Heart left ventricle (tissue), 16 donors: ENCODE results near the gene CAPN11. TPM values are rescaled to one million over a fixed set of nuclear protein-coding genes. Genes with fewer than 3 reads are reported as not detected.
"Not testable (repeated sequence)": the region's sequence is repeated elsewhere in the genome, so short reads cannot be mapped to it uniquely, and the experiment has no call there.

Source experiments
- ATAC-seq, 4 donors: fragments of 200-7000 bp; cut with Tn5 transposase; one replicate each; pipeline ENCODE4 v1.9.1; 2020 to 2022; ENCODE audit warnings: moderate library complexity in 4 of 4, mild to moderate bottlenecking in 3 of 4, moderate number of reproducible peaks in 1 of 4
- DNase-seq, 5 donors: peaks; one replicate each; pipeline ENCODE4 v3.0.0-alpha.2; 2020
- H3K27ac ChIP-seq, 12 donors: fragments of 200-600 bp; sonication (generic) in 4 of 12; one replicate each; pipeline versions ENCODE4 v1.5.0 to v1.8.0; 2016 to 2022; ENCODE audit warnings: mild to moderate bottlenecking in 2 of 12
- H3K27me3 ChIP-seq, 9 donors: fragments of 200-600 bp; sonication (generic) in 2 of 9; one replicate each; pipeline versions ENCODE4 v1.5.1 to v1.8.0; 2016 to 2022; ENCODE audit warnings: mild to moderate bottlenecking in 3 of 9
- H3K36me3 ChIP-seq, 9 donors: fragments of 200-600 bp; sonication (generic) in 2 of 9; one replicate each; pipeline versions ENCODE4 v1.5.0 to v1.8.0; 2018 to 2022; ENCODE audit warnings: mild to moderate bottlenecking in 2 of 9
- H3K4me1 ChIP-seq, 12 donors: fragments of 200-600 bp; sonication (generic) in 4 of 12; one replicate each; pipeline versions ENCODE4 v1.5.0 to v1.8.0; 2016 to 2022; ENCODE audit warnings: mild to moderate bottlenecking in 3 of 12
- H3K4me3 ChIP-seq, 12 donors: fragments of 200-600 bp; sonication (generic) in 4 of 12; one replicate each; pipeline versions ENCODE4 v1.5.0 to v1.8.0; 2017 to 2022; ENCODE audit warnings: mild to moderate bottlenecking in 9 of 12, moderate library complexity in 4 of 12
- H3K9me3 ChIP-seq, 12 donors: fragments of 200-600 bp; sonication (generic) in 4 of 12; one replicate each; pipeline versions ENCODE4 v1.5.0 to v1.8.0; 2016 to 2022; ENCODE audit warnings: mild to moderate bottlenecking in 1 of 12
- CTCF ChIP-seq, 12 donors: fragments of 200-600 bp; sonication (generic) in 4 of 12; IDR thresholded peaks; one replicate each; pipeline versions ENCODE4 v1.5.0 to v1.8.0; 2018 to 2022; ENCODE audit warnings: antibody characterized with exemption in 12 of 12, mild to moderate bottlenecking in 5 of 12
- POLR2A ChIP-seq, 2 donors: fragments of 450-650 bp; IDR thresholded peaks; one replicate each; pipeline ENCODE4 v1.6.1; 2017; ENCODE audit warnings: antibody characterized with exemption in 2 of 2, mild to moderate bottlenecking in 2 of 2, moderate library complexity in 2 of 2
- WGBS, 4 donors: extraction: QIAGEN DNeasy Blood & Tissue Kit in 2 of 4; methylation state at CpG; one replicate each; pipeline versions ENCODE4 v1.1.5 to v1.1.7; 2013 to 2018; 5-methylcytosine and 5-hydroxymethylcytosine counted together
- intact Hi-C, 10 donors: fragments of 100-400 bp; cut with DNase I; formaldehyde crosslinking; loops; one replicate each; pipeline versions ENCODE4 v1.11.1 to v1.14.2; 2022
- polyA plus RNA-seq, 2 donors: library from polyadenylated mRNA; stranded (reverse); fragments of 200-250 nt; gene quantifications; one replicate each; pipeline ENCODE4 v1.2.3, GENCODE V29; 2013
- total RNA-seq, 9 donors: library from RNA; depleted of rRNA in 2 of 9; stranded (reverse); fragments of >200 nt in 2 of 9; fragmentation: NEBNext Ultra II Directional in 3 of 9; extraction: Animal tissue kit (Norgen Biotek cat#: 25700) in 3 of 9; gene quantifications; one replicate each; pipeline versions ENCODE4 v1.1.0 to v1.2.4, GENCODE V29; 2016 to 2023
- donor health status: ischemic (EF 13 %, LVEDD 7.1; RV severe dilation, severe dysfunction).
- donor health status: healthy with polysubstance abuse.
- donor health status: DM: no; HTN: yes; CAD: no.
- donor health status: DM: no; HTN: no; CAD: no.
- donor health status: ischemic (EF 25% LVEDD 6.9; RV normal size, moderate dysfunction).
- donor health status: ischemic (EF 25% LVEDD 5.7; RV mildly dilated, moderate dysfunction).
- donor health status: healthy.
- donor health status: DM: yes; HTN: yes; CAD: no.
- donor health status: ischemic (EF 35%, LVEDD 5.7; RV mildly dilated, moderate dysfunction).
- donor health status: nonischemic (EF 11% LVEDD 7.7; RV severe dilation, severe dysfunction).
- donor health status: DM: yes; HTN: yes; CAD: no.
- donor health status: PGD.
- donor health status: ischemic (EF 29% LVEDD 5.4; RV normal size, mild dysfunction).
- donor health status: nonischemic (EF 23%, LVEDD 6.1; RV moderate dilation, normal function).

The CAPN11 gene
- total and polyA plus RNA-seq, 11 donors: 0.08 to 1.8 (median 0.38) TPM; not detected in 3

GRCh38 chr6:44143731-44144130 lies 14.9 kb upstream of the CAPN11 start:
- Histone ChIP-seq H3K27me3 (no peaks in the 10 kb centered on the region), H3K9me3 (no peaks in the 10 kb centered on the region), H3K4me1 (no peaks in the 10 kb centered on the region), H3K4me3 (no peak overlapping the region), H3K36me3 (peaks cover 0 to 97% (median 84%) of the 10 kb centered on the region in 9 donors), H3K27ac (no peak overlapping the region)
- ATAC-seq (no peak), DNase-seq (no peak)
- TF ChIP-seq POLR2A (IDR thresholded peaks at IDR 0.05) (no peak), CTCF (IDR thresholded peaks at IDR 0.05) (no peak)
- intact Hi-C loops: no loop called here
- 88 to 100% (median 96%) methylated on average over 1 of the region's 1 CpG for WGBS, 4 donors

GRCh38 chr6:44144536-44144935 lies 14.1 kb upstream of the CAPN11 start:
- H3K9me3 ChIP-seq, intact Hi-C loops, H3K4me1 ChIP-seq, ATAC-seq, H3K27ac ChIP-seq, H3K4me3 ChIP-seq, H3K27me3 ChIP-seq, DNase-seq: not testable (repeated sequence)
- 36 to 85% (median 76%) methylated on average over 3 of the region's 3 CpGs for WGBS, 4 donors
- H3K36me3 ChIP-seq: peaks cover 0 to 97% (median 87%) of the 10 kb centered on the region in 9 donors

GRCh38 chr6:44145839-44146238 lies 12.8 kb upstream of the CAPN11 start:
- Histone ChIP-seq H3K27ac (no peak overlapping the region), H3K27me3 (no peaks in the 10 kb centered on the region), H3K4me1 (peaks cover 0 to 10% (median 0%) of the 10 kb centered on the region in 12 donors), H3K36me3 (peaks cover 0 to 92% (median 77%) of the 10 kb centered on the region in 9 donors), H3K4me3 (no peak overlapping the region), H3K9me3 (no peaks in the 10 kb centered on the region)
- no peak for ATAC-seq
- no peak for DNase-seq
- TF ChIP-seq CTCF (IDR thresholded peaks at IDR 0.05): no peak
- TF ChIP-seq POLR2A (IDR thresholded peaks at IDR 0.05): no peak
- intact Hi-C loops: no loop called here

- no peak for ATAC-seq
- H3K4me1 ChIP-seq: peaks cover 0 to 14% (median 3%) of the 10 kb centered on the region in 12 donors
- no peaks in the 10 kb centered on the region for H3K9me3 ChIP-seq
- no peak overlapping the region for H3K27ac ChIP-seq
- no peak for TF ChIP-seq CTCF (IDR thresholded peaks at IDR 0.05)
- no peak for TF ChIP-seq POLR2A (IDR thresholded peaks at IDR 0.05)
- no peak for DNase-seq
- intact Hi-C loops: no loop called here
- 88 to 94% (median 92%) methylated on average over 10 of the region's 10 CpGs for WGBS, 4 donors
- no peaks in the 10 kb centered on the region for H3K27me3 ChIP-seq
- H3K4me3 ChIP-seq: no peak overlapping the region
- peaks cover 0 to 84% (median 69%) of the 10 kb centered on the region in 9 donors for H3K36me3 ChIP-seq
These were observed 11.9 kb upstream of the CAPN11 start for GRCh38 chr6:44146685-44147084.

- 74 to 93% (median 89%) methylated on average over 7 of the region's 7 CpGs for WGBS, 4 donors
These were observed 11.4 kb upstream of the CAPN11 start for GRCh38 chr6:44147256-44147655.

More at GRCh38 chr6:44147256-44147655, 11.4 kb upstream of the CAPN11 start:
- Histone ChIP-seq H3K9me3 (no peaks in the 10 kb centered on the region), H3K27me3 (no peaks in the 10 kb centered on the region), H3K4me3 (no peak overlapping the region), H3K27ac (no peak overlapping the region), H3K4me1 (peaks cover 0 to 18% (median 6%) of the 10 kb centered on the region in 12 donors), H3K36me3 (peaks cover 0 to 78% (median 63%) of the 10 kb centered on the region in 9 donors)
- TF ChIP-seq POLR2A (IDR thresholded peaks at IDR 0.05) (no peak), CTCF (IDR thresholded peaks at IDR 0.05) (no peak)
- no peak for ATAC-seq
- intact Hi-C loops: no loop called here
- DNase-seq: no peak
